HepG2 (cell line): ENCODE data around the gene TNIP1. TPM values are rescaled to one million over a fixed set of nuclear protein-coding genes. Genes with fewer than 3 reads are reported as not detected.

Experiments used
- HINFP ChIP-seq: sonication (generic); formaldehyde crosslinking; IDR thresholded peaks from 2 replicates; pipeline ENCODE4 v1.4.0; 2020; ENCODE audit warnings: low read depth, mild to moderate bottlenecking, missing genetic modification reagents
- NFAT5 ChIP-seq: sonication (generic); formaldehyde crosslinking; IDR thresholded peaks from 2 replicates; pipeline ENCODE4 v1.4.0; 2020; ENCODE audit warnings: missing genetic modification reagents
- SNAPC2 ChIP-seq: sonication (generic); formaldehyde crosslinking; IDR thresholded peaks from 2 replicates; pipeline ENCODE4 v1.8.1; 2022; ENCODE audit warnings: mild to moderate bottlenecking, missing genetic modification reagents
- ZNF7 ChIP-seq: IDR thresholded peaks from 2 replicates; pipeline ENCODE4 v1.6.1; 2016; ENCODE audit warnings: missing biosample characterization, missing genetic modification reagents
- polyA plus RNA-seq, 8 experiments: library from polyadenylated mRNA; depleted of rRNA in 3 of 8; stranded (reverse) in 7 of 8; unstranded in 1 of 8; fragments of >200 nt; fragmentation: Illumina TruSeq in 4 of 8; extraction: Trizol in 4 of 8; gene quantifications; 2 replicates each; pipeline versions ENCODE4 v1.2.1 to v1.2.3, GENCODE V29; 2011 to 2016; ENCODE audit warnings: low read depth in 4 of 8, missing spikeins in 1 of 8, mixed read lengths in 1 of 8; ENCODE audit not compliant: insufficient read depth in 1 of 8
- total RNA-seq, 5 experiments: library from RNA; depleted of rRNA; stranded (reverse); fragments of >200 nt; fragmentation: Illumina TruSeq; extraction: Trizol; gene quantifications; 2 replicates each; pipeline ENCODE4 v1.2.3, GENCODE V29; 2016; ENCODE audit warnings: low read depth in 1 of 5
- TF ChIP-seq, protein P1 (sequence below): sonication (generic); formaldehyde crosslinking; IDR thresholded peaks from 2 replicates; pipeline ENCODE4 v1.5.0; 2020; ENCODE audit warnings: missing genetic modification reagents
- TF ChIP-seq, protein P2 (sequence below): sonication (generic); formaldehyde crosslinking; IDR thresholded peaks from 2 replicates; pipeline ENCODE4 v1.5.0; 2020; ENCODE audit warnings: mild to moderate bottlenecking, missing genetic modification reagents

TNIP1 gene
- total and polyA plus RNA-seq, 2 of the 13 experiments (the other 11 are each of a cell fraction or from before 2014, with no cell fraction given): 26.2 to 45.9 TPM

GRCh38 chr5:151089726-151090125 is 8.9 kb upstream of the TNIP1 start (continued):
- TF ChIP-seq NFAT5 (no peak), ZNF7 (no peak), SNAPC2 (CRISPR knock-in tag) (no peak), HINFP (CRISPR knock-in tag) (no peak)
- TF ChIP-seq, protein P1, sequence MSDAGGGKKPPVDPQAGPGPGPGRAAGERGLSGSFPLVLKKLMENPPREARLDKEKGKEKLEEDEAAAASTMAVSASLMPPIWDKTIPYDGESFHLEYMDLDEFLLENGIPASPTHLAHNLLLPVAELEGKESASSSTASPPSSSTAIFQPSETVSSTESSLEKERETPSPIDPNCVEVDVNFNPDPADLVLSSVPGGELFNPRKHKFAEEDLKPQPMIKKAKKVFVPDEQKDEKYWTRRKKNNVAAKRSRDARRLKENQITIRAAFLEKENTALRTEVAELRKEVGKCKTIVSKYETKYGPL (CRISPR knock-in tag): no peak
- TF ChIP-seq, protein P2, sequence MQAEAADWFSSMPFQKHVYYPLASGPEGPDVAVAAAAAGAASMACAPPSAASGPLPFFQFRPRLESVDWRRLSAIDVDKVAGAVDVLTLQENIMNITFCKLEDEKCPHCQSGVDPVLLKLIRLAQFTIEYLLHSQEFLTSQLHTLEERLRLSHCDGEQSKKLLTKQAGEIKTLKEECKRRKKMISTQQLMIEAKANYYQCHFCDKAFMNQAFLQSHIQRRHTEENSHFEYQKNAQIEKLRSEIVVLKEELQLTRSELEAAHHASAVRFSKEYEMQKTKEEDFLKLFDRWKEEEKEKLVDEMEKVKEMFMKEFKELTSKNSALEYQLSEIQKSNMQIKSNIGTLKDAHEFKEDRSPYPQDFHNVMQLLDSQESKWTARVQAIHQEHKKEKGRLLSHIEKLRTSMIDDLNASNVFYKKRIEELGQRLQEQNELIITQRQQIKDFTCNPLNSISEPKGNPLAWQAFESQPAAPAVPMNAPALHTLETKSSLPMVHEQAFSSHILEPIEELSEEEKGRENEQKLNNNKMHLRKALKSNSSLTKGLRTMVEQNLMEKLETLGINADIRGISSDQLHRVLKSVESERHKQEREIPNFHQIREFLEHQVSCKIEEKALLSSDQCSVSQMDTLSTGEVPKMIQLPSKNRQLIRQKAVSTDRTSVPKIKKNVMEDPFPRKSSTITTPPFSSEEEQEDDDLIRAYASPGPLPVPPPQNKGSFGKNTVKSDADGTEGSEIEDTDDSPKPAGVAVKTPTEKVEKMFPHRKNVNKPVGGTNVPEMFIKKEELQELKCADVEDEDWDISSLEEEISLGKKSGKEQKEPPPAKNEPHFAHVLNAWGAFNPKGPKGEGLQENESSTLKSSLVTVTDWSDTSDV: no peak
